HUES6 (cell line): Measurements from ENCODE around the gene AKR1B1.

ENCODE experiments used
- H3K27ac ChIP-seq: 2 replicates; pipeline ENCODE4 v1.7.0; 2013; ENCODE audit warnings: low read depth, mild to moderate bottlenecking, low read length, inconsistent platforms
- H3K27me3 ChIP-seq: 2 replicates; pipeline ENCODE4 v1.6.1; 2013; ENCODE audit warnings: low read length; ENCODE audit not compliant: control insufficient read depth, insufficient read depth
- H3K36me3 ChIP-seq: 2 replicates; pipeline ENCODE4 v1.6.1; 2013; ENCODE audit warnings: low read length; ENCODE audit not compliant: control insufficient read depth, insufficient read depth
- H3K4me1 ChIP-seq: 2 replicates; pipeline ENCODE4 v1.6.1; 2013; ENCODE audit warnings: low read length; ENCODE audit not compliant: control insufficient read depth, insufficient read depth
- H3K4me3 ChIP-seq: 2 replicates; pipeline ENCODE4 v1.5.1; 2013; ENCODE audit warnings: low read depth, low read length
- H3K9ac ChIP-seq: one replicate; pipeline ENCODE4 v1.6.1; 2013; ENCODE audit warnings: mild to moderate bottlenecking, low read length
- H3K9me3 ChIP-seq: 2 replicates; pipeline ENCODE4 v1.6.1; 2013; ENCODE audit warnings: low read depth, low read length; ENCODE audit not compliant: control insufficient read depth, insufficient read depth

Gene AKR1B1

DNA sequence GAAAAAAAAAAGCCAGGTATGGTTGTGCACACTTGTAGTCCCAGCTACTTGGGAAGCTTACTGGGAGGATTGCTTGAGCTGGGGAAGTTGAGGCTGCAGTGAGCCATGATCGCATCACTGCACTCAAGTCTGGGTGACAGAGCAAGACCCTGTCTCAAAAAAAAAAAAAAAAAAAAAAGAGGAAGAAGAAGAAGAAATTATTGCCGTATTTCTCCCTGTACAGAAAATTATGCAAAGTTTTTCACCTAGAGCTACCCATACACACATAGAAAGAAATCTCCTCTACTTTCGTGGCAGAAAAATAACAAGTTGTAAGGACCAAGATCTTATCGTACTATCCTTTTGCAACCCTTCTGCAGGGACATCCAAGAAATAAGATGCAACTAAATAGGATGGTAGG lies 25.5 kb downstream of the AKR1B1 start:
- no peak overlapping the region for H3K9ac ChIP-seq
- no peaks in the 10 kb centered on the region; the same call in 1 of the 2 replicates for H3K27me3 ChIP-seq
- H3K9me3 ChIP-seq = peaks cover 1% of the 10 kb centered on the region; the same call in 1 of the 2 replicates
- no peak overlapping the region for H3K4me3 ChIP-seq
- H3K27ac ChIP-seq = no peak overlapping the region
- H3K4me1 ChIP-seq = peaks cover 4% of the 10 kb centered on the region; the same call in 1 of the 2 replicates
- no peaks in the 10 kb centered on the region for H3K36me3 ChIP-seq

DNA sequence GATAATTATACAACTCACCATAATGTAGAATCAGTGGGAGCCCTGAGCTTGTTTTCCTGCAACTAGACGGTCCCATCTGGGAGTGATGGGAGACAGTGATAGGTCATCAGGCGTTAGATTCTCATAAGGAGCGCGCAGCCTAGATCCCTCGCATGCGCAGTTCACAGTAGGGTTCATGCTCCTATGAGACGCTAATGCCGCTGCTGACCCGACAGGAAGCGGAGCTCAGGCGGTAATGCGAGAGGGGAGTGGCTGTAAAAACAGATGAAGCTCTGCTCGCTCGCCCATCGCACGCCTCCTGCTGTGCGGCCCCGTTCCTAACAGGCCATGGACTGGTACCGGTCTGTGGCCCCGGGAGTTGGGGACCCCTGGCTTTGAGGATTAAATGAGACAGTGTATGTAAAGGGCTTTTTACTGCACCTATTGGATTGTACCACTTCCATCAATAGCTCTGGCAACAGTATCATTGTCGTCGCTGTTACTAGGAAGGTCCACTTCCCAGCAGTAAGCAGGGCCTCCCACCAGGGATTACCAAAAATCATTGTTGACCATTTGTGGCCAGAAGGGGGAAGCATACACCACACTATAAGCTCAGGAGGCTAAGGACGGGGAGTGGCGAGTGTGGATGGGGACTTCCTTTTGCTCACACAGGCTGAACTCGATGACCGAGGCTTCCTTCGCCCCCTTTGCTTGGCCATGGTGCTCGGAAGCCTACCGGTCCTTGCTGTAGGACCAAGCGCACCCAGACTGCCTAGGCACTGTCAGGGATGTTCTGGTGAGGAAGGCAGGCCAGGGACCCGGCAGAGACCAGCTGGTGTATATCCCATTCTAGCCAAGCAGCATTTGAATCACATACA lies 26.4 kb downstream of the AKR1B1 start:
- no peak overlapping the region for H3K27ac ChIP-seq
- peak overlapping the region; percentile 61 for H3K4me3 ChIP-seq
- no peaks in the 10 kb centered on the region for H3K9me3 ChIP-seq
- no peaks in the 10 kb centered on the region for H3K36me3 ChIP-seq
- H3K9ac ChIP-seq = no peak overlapping the region
- H3K4me1 ChIP-seq = peaks cover 4% of the 10 kb centered on the region; the same call in 1 of the 2 replicates
- no peaks in the 10 kb centered on the region; the same call in 1 of the 2 replicates for H3K27me3 ChIP-seq

DNA sequence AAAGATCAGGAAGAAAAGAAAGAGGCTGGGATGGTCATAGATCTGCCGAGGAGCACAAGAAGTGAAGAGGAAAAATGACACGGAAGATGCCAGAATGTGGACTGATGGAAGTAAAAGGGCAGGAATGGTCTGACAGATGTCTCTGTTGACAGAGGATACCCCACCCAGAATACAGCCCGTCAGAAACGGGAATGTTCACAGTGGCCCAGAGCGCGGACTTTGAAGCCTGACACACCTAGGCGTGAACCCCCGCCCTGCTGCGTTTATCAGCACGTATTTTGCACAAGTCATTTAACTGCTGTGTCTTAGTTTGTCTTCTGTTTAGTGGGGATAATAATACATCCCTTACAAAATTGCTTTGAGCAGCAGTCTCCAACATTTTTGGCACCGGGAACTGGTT lies 27.1 kb downstream of the AKR1B1 start:
- Histone ChIP-seq H3K4me1 (peaks cover 4% of the 10 kb centered on the region; the same call in 1 of the 2 replicates), H3K27me3 (no peaks in the 10 kb centered on the region; the same call in 1 of the 2 replicates), H3K27ac (no peak overlapping the region), H3K9ac (no peak overlapping the region), H3K9me3 (no peaks in the 10 kb centered on the region), H3K36me3 (no peaks in the 10 kb centered on the region), H3K4me3 (peak overlapping the region; percentile 61)

DNA sequence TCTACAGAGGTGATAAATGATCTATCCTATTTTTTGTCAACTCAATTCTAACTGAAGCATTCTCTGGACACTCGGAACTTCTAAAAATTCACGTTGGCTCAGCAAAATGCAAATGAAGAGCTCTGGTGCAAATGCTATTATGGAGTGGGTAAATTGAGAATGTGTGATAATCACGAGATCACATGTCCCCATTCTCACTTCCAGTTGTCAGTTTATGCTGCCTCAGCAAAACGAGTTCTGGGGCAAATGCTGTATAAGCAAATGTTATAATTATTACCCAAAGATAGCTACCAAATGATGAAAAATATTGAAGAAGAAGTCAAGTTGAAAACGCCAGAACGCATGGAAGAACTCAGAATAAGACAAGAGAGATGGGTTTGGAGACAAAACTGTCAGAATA lies 29.4 kb downstream of the AKR1B1 start:
- Histone ChIP-seq H3K9ac (no peak overlapping the region), H3K27ac (no peak overlapping the region), H3K27me3 (no peaks in the 10 kb centered on the region; the same call in 1 of the 2 replicates), H3K36me3 (no peaks in the 10 kb centered on the region), H3K4me1 (peaks cover 4% of the 10 kb centered on the region; the same call in 1 of the 2 replicates), H3K4me3 (no peak overlapping the region), H3K9me3 (no peaks in the 10 kb centered on the region)

DNA sequence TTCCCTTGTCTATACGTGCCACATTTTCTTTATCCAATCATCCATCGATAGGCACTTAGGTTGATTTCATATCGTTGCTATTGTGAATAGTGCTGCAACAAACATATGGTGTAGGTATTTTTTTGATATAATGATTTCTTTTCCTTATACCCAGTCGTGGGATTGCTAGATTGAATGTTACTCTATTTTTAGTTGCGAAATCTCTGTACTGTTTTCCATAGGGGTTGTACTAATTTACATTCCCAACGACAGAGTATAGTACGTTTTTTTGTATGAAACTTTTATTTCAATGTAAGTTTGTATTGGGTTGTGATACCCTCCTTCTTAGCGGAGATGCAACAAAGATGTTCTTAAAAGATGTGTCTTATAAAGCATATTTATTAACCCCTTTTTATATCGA lies 30.0 kb downstream of the AKR1B1 start:
- Histone ChIP-seq H3K27me3 (no peaks in the 10 kb centered on the region; the same call in 1 of the 2 replicates), H3K4me1 (peaks cover 4% of the 10 kb centered on the region; the same call in 1 of the 2 replicates), H3K9ac (no peak overlapping the region), H3K27ac (no peak overlapping the region), H3K4me3 (no peak overlapping the region), H3K9me3 (no peaks in the 10 kb centered on the region), H3K36me3 (no peaks in the 10 kb centered on the region)

DNA sequence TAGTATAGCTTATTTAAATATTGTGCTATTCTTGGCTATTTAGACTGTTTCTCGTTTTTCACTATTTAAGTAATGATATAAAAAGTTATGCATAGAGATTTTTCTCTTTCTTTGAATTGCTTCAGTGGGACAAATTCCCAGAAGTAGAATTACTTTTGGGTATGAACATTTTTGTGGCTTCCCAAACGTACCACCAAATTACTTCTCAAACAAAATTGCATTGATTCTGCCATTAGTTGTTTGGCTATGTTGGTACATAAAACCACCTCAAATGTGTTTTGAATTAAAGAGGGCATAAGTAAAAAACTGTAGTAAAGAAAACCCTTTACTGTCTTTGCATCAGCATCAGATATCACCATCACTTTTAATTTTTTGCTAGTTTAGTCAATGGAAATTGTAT lies 31.0 kb downstream of the AKR1B1 start:
- Histone ChIP-seq H3K36me3 (no peaks in the 10 kb centered on the region), H3K27me3 (no peaks in the 10 kb centered on the region; the same call in 1 of the 2 replicates), H3K9me3 (no peaks in the 10 kb centered on the region), H3K4me1 (peaks cover 2% of the 10 kb centered on the region; the same call in 1 of the 2 replicates), H3K4me3 (no peak overlapping the region), H3K27ac (no peak overlapping the region), H3K9ac (no peak overlapping the region)

DNA sequence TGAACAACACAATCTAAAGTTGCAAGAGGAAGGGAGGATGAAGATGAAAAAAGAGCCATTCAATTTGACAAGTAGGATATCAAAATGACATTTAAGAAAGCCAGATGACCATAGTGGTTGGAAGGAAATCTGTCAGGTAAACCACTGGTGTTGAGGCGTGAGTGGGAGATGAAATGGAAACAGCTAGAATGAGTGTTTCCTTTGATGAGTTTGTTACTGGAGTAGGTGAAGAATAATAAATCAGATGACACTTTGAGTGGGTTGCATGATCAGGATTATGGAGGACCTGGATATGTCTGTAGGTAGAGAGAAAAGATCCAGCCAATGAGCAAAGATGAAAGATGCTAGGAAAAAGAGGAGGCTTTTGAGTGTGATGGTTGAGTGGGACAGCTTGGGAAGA lies 33.1 kb downstream of the AKR1B1 start:
- H3K27me3 ChIP-seq = no peaks in the 10 kb centered on the region
- no peak overlapping the region for H3K27ac ChIP-seq
- no peaks in the 10 kb centered on the region for H3K9me3 ChIP-seq
- no peak overlapping the region for H3K9ac ChIP-seq
- no peaks in the 10 kb centered on the region for H3K4me1 ChIP-seq
- no peak overlapping the region for H3K4me3 ChIP-seq
- no peaks in the 10 kb centered on the region for H3K36me3 ChIP-seq

DNA sequence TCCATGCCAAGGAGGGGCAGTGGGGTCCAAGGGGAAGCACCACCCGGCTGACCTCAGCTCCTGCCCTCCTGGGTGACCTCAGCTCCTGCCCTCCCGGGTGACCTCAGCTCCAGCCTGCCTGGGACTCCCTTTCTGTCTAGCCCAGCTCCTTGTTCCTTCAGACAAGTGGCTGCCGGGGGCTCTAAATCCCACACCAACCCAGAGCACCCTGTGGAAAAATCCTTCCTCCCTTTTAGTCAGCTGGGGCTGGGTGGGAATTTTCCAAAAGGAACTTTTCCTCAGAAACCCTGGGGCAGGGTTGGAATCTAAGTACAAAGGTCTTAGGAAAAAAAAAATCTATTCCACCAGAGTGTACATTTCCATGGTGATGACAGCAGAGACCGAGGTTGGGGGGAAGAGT lies 36.3 kb downstream of the AKR1B1 start:
- H3K27ac ChIP-seq = no peak overlapping the region
- no peaks in the 10 kb centered on the region for H3K27me3 ChIP-seq
- H3K4me3 ChIP-seq = no peak overlapping the region
- no peaks in the 10 kb centered on the region for H3K9me3 ChIP-seq
- H3K4me1 ChIP-seq = no peaks in the 10 kb centered on the region
- no peaks in the 10 kb centered on the region for H3K36me3 ChIP-seq
- no peak overlapping the region for H3K9ac ChIP-seq

DNA sequence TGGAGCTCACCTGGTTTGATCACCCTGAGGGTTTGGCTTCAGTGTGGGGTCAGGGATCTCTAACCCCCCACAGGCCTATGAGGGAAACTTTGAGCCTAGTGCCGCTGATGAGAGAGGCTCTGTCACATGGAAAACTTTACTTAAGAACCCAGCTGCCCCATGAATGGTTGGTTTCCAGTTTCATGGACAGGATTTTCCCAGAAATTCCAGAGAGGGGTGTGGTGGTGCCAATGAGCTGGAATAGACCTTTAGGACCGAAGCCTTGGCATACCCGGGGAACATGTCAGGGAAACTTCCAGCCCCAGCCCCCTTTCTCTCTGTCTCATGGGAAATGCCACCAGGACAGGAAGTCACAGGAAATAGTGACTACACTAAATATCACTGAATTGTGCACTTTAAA lies 36.9 kb downstream of the AKR1B1 start:
- no peaks in the 10 kb centered on the region for H3K4me1 ChIP-seq
- H3K27me3 ChIP-seq = no peaks in the 10 kb centered on the region
- H3K36me3 ChIP-seq = no peaks in the 10 kb centered on the region
- H3K4me3 ChIP-seq = no peak overlapping the region
- no peak overlapping the region for H3K9ac ChIP-seq
- no peaks in the 10 kb centered on the region for H3K9me3 ChIP-seq
- no peak overlapping the region for H3K27ac ChIP-seq

DNA sequence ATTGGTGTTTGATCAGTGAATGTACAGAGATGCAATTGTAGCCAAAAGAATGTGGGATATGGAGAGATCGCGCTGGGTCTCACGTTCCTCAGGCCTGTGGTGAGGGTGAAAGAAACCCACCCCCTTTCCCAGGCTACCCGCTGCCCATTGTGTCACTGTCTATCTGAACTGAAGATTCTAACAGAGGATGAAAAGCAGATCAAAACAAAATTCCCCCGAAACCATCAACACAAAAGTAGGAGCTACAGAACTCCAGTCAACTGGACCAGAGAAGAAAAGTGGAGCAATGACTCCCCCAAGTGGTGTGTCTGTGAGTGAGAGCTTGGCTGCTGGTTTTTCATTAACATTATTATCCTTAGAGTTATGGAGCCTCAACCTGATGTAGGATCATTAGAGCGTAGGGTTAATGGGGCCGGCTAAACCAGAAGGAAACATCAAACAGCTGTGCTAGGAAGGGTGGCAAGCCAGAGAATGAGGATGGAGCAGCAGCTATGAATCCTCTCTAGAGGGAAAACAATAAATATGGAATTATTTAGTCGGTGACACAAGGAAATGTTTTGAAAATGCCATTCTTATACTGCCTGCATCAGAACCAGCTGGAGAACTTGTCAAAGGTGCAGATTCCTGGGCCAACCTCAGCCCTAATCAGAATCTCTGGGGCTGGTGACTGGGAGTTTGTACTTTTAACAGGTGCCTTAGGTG lies 38.3 kb downstream of the AKR1B1 start:
- Histone ChIP-seq H3K9me3 (no peaks in the 10 kb centered on the region), H3K4me1 (no peaks in the 10 kb centered on the region), H3K36me3 (no peaks in the 10 kb centered on the region), H3K4me3 (no peak overlapping the region), H3K27me3 (no peaks in the 10 kb centered on the region), H3K9ac (no peak overlapping the region), H3K27ac (no peak overlapping the region)

DNA sequence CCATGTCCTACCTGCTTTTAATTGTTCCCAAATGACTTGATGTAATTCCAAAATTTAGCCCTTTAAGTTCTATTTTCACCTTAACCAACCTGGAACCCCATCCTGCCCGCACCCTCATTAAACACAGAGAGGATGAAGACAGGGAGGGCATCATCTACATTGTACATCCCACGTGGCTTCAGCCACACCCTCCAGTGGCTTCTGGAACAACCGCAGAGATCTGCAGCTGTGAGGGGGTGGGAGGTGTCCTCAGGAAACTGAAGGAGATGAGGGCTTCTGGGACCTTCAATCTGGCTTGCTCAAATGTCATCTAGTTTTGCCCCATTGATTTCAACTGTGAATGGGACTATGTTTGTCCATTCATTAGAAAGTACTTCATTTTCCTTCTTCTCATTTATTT lies 39.0 kb downstream of the AKR1B1 start:
- H3K27me3 ChIP-seq = no peaks in the 10 kb centered on the region
- H3K27ac ChIP-seq = no peak overlapping the region
- no peaks in the 10 kb centered on the region for H3K36me3 ChIP-seq
- H3K4me3 ChIP-seq = no peak overlapping the region
- no peaks in the 10 kb centered on the region for H3K9me3 ChIP-seq
- H3K4me1 ChIP-seq = no peaks in the 10 kb centered on the region
- no peak overlapping the region for H3K9ac ChIP-seq
